ENCODE measurements around the gene CEND1.

Gene CEND1

DNA sequence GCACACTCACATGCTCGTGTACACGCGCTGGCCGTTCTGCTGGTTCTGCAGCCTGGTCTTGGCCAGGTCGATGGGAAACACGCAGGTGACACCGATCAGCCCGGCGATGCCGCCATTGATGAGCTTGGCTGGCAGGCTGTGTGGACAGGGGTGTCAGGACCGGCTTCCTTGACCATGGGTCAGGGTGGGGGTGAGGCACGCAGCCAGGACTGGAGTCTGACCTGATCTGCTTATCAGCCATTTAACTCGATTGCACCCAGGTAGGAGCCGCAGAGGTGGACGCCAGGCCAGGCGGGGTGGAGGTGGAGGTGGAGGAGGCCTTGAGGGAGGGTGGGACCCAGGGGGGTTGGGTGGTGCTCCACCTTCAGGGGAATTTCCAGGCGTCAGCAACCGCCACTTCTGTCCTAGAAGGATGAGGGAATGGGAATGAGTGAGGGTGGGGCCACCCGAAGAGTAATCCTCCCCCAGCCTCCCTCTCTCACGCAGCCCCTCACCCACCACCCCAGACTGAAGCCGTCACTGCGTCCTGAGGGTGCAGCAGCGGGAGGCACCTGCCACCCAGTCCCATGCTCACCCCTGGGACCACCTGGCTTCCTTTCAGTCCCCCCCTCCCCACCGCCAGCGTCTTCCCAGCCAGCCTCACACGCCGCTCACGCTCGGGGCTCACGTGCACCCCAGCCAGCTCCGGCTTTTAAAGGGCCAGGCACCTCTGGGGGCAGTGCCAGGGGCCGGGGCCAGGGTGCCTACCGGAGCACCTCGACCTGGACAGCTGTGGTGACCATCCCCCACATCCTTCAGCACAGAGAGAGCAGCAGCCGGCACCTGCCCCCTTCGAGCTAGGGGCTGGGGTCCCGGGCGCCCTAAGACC lies 5.1 kb upstream of the CEND1 start:
- DNase-seq (ENCODE audit: low read depth): no peak

DNA sequence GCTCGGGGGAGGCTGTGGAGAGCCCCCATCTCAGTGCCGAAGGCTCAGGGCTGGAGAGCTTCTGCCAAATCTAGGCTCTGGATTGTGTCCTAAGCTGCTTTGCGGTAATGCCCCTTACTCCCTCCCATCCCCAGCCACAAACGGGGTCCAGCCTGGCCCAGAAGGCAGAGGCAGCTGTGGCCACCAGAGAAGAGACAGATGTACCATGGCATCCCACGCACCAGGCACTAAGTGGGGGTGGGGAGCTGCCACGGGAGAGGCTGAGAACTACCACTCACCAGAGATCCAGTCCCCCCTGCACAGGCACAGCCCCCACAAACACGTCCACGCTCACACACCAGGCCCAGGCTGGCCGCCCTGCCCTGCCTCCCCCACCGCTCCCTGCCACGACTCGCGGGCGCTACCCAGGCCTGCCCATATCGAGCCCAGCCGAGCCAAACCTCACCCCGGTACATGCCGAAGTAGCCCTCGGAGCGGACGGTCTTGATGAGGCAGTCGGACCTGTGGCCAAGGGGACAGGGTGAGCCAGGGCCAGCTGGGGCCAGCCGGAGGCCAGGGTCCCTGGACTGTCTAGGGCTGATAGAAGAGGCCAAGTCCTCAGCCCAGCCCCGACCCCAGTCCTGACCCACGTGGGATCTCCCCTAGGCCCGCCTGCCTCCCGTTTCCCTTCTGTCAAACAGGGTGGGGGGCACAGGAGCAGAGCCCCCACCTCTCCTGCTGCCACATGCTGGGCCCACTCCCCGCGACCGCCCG lies 4.3 kb upstream of the CEND1 start:
- DNase-seq (ENCODE audit: low read depth): no peak

DNA sequence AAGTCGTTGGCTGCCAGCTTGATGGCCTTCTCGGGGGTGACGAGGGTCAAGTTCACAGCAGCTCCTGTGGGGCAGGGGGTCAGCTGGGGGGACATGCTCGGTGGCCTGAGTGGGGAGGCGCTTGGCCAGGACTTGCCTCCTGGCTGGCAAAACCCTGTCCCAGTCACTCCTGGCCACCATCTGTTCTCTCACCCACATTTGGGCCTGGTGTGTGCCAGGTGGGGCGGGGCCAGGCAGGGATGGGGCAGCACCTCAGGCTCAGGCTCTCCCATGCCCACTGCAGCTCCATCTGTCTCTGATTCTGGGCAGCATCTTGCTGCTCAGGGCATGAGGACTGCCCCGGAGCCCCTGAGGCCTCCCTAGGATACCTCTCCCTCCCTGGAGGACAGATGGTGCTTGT lies 3.7 kb upstream of the CEND1 start:
- DNase-seq (ENCODE audit: low read depth): no peak

- DNase-seq (ENCODE audit: low read depth): no peak
Observed at GRCh38 chr11:792873-793272, 3.0 kb upstream of the CEND1 start.

DNA sequence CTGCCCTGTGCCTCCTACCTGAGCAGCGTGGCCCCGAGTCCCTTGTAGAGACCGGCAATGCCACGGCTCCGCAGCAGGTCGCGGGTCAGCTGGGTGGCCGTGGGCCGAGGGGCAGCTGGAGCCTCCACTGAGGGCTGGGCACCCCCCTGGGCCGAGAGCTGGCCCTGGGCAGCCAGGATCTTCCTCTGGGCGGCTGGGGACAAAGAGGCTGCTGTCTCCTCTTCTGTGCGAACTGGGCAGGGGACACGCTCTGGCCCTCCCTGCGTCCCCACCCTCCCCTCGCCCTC lies 2.6 kb upstream of the CEND1 start:
- DNase-seq (ENCODE audit: low read depth): no peak

GRCh38 chr11:791658-792534 lies 2.0 kb upstream of the CEND1 start:
- DNase-seq (ENCODE audit: low read depth): no peak

DNA sequence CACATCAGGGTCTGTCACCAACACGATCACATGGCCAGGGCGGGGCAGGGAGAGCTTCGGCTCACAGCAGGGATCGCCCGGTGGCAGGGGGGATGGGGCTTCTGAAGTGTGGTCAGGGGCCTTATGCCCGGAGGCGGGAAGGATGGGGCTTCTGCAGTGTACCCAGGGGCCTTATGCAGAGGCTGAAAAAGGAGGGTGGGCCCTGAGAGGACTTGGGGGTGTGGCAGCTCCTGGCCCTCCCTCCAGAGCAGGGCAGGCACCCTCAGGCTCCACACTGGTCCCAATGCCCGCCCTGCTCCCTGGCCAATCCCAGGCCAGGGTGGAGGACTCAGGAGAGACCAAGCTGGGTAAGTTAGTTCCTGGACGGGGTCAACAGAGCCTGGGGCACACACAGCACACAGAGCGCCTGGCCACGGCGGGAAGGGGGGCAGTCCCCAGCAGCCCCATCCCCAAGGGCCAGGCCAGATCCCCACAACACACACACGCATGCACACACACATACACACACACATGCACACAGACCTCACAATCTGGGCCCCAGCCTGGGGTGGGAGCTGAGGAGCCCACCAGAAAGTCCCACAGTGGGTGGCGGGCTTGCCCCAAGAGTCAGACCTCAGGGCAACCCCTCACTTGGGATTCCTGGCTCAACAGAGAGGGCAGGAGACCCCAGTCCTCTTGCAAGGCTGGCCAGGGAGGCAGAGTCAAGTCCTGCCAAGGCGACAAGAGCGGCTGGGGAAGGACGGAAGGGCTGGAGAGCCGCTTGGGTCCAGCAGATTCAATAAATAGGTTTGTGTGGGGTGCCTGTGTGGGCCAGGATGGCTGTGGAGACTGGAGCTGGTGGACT lies 1.1 kb upstream of the CEND1 start:
- no peak for DNase-seq (ENCODE audit: low read depth)

GRCh38 chr11:788953-789940 lies 643 bp downstream of the CEND1 start:
- no peak for DNase-seq (ENCODE audit: low read depth)

- no peak for DNase-seq (ENCODE audit: low read depth)
Observed at GRCh38 chr11:788009-788640, 1.8 kb downstream of the CEND1 start.

GRCh38 chr11:787084-787675 lies 2.7 kb downstream of the CEND1 start:
- DNase-seq (ENCODE audit: low read depth): no peak

GRCh38 chr11:786235-787083 lies 3.4 kb downstream of the CEND1 start:
- DNase-seq (ENCODE audit: low read depth): no peak

DNA sequence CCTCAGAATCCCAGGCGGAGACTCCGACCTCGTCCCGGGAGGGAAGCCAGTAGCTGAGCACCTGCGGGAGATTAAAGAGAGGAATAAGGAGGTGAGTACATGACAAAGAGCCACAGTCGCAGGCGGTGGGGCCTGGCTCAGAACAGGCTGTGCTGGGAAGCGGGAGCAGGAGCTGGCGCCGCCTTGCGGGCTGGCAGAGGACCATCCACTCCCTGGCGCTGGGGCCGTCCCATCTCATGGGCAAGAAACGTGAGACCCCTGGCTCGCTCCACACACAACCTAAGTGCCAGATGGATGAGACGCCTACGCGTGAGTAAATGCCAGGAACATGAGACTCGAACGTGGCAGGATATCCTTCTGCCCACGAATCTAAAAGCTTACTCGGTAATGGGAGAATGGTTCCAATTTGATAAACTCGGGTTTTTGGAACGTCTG lies 6.3 kb downstream of the CEND1 start:
- DNase-seq (ENCODE audit: low read depth): no peak

DNA sequence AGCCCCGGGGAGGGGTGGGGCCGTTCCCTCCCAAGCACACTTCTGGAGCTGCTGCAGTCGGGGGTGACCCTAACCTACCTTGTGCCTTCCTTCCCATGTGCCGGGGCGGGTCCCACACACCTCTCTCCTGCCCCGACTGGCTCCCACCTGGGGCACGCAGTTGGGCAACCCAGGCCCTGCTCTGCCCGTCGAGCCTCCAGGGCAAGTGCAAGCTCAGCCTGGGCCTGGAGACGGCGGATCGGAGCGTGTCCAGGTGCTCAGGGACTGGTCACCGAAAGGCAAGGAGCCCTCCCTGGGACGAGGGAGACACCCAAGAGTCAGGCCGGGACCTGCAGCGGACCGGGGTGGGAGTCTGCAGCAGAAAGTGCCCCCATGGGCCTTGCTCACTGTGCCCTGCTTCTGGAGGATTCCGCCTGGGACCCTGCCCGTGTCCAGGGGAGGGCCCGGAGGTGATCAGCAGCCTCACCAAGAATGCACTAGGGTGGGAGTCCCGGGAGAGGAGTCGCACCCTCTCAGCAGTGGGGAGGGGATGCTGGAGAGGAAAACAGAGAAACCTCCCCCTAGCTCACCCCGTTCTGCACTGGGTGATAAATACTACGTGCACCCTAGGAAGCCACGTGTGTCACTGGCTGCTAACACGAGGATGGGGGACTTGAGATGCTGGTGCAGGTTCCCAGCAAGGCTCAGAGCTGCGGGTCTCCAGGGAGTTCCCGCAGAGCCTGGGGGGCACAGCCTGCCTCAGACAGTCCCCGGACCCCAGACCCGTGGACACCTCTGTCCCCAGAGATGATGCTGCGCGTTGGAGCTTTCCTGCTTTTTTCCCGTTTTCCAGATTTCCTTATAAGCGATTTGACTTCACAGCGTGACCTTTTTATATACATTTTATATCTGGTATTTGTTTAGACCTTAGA lies 7.4 kb downstream of the CEND1 start:
- DNase-seq (ENCODE audit: low read depth): no peak

DNA sequence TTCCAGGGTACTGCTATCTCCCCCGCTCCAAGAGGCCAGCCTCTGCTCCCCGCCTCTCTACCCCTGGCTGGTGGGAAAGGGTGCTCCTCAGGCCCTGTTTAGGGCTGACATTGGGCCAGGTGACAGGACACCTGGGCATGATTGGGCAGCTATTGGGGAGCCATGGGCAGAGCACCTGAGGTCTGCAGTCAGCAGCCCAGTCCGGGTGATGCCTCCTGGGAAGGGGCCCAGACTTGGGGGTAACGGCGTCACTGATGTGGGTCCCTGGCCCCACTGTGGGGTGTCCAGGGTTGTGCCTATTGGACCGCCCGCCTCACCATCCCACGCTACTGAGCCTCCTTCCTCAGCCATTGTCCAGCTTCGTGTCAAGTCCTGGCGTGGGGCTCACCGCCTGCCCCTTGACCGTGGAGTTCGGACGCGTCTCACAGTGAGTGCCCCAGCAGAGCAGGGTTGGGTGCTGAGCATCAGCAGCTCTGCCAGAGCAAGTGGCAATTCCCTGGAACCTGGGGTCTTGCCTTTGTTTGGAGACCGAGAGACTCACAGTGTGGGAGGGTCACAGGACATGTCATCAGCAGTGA lies 9.8 kb downstream of the CEND1 start:
- no peak for DNase-seq (ENCODE audit: low read depth)

DNA sequence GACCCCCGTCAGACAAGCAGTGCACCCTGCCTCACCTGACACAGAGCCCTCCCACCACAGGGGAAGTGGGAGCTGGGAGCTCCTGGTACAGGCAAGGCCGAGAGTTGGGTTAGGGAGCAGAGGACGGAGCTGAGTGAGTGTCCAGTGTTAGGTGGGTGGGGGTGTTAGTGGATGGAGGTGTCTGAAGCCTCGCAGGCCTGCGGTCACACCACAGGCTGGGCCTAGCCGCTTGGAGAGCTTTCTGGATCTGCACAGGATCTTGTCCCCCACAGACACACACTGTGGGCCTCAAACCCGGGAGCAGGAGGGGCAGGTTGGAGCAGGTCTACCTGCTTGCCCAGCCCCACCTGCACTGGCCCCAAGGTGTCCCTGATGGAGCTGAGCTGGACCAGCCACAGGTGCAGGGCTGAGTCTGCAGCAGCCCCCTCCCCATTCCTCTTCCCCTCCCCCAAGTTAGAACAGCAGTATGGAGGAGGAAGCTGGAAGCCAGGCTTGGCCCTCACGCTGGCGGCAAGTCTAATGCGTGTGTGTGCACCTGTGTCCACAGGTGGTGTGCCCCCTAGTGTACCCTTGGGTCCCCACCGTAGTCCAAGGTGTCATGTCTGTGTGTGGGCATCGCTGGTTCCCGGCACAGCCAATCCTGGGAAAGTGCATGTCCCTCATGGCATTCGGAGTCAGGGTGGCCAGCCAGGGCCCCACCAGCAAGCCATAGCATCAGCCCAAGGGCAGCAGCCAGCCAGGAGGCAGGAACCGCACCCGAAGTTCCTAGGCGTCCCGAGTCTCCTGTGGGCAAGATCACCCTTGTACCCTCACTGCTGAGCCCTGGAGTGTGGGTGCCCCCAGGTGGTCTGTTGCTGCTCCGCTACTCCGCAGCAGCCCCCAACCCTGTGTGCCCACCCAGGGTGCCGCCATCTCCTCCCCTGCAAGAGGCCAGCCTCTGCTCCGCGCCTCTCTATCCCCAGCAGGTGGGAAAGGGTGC lies 10.6 kb downstream of the CEND1 start:
- no peak for DNase-seq (ENCODE audit: low read depth)
